Astrocyte (in vitro differentiated cells and primary cell): ENCODE measurements around the gene MEGF11.

Experiments used
- CTCF ChIP-seq: IDR thresholded peaks from 2 replicates; pipeline ENCODE4 v1.5.1; 2011; ENCODE audit warnings: low read depth, mild to moderate bottlenecking, inconsistent platforms, low read length, moderate library complexity; ENCODE audit not compliant: insufficient read depth
- EZH2 ChIP-seq: IDR thresholded peaks from 2 replicates; pipeline ENCODE4 v1.6.1; 2012; ENCODE audit warnings: mild to moderate bottlenecking, low read length, inconsistent platforms; ENCODE audit not compliant: insufficient read depth

- TF ChIP-seq CTCF: no peak
- no peak for TF ChIP-seq EZH2
Observed at GRCh38 chr15:65851981-65852380, 401.6 kb downstream of the MEGF11 start.
